Common myeloid progenitor, CD34-positive (primary cell): ENCODE results near the gene RBM18.
A peak's percentile ranks its signal among the peaks of the same experiment; 100 is the strongest.

Experiments used
- CTCF ChIA-PET: fragments of 350-600 bp; sonication (Branson Sonifier 250); formaldehyde crosslinking; loops from one replicate; lab custom pipeline; 2021; ENCODE audit warnings: antibody characterized with exemption; lab: Charles Lee
- POLR2A ChIA-PET: fragments of 350-600 bp; sonication (Branson Sonifier 250); formaldehyde crosslinking; loops from one replicate; lab custom pipeline; 2021; ENCODE audit warnings: antibody characterized with exemption; lab: Charles Lee
- DNase-seq, 3 donors: peaks; one replicate each; pipeline versions ENCODE4 v3.0.0 to v3.0.0-alpha.2; 2013
- H3K27ac ChIP-seq, 2 experiments: 1 replicate in 1 of 2; 2 replicates in 1 of 2; pipeline ENCODE4 v1.7.0; 2013; ENCODE audit warnings: inconsistent platforms in 2 of 2, low read length in 2 of 2, mild to moderate bottlenecking in 2 of 2, low read depth in 1 of 2, moderate library complexity in 1 of 2; ENCODE audit not compliant: severe bottlenecking in 2 of 2, insufficient read depth in 1 of 2, poor library complexity in 1 of 2
- H3K27me3 ChIP-seq, 5 experiments: replicated peaks in 2 of 5; 1 replicate in 3 of 5; 2 replicates in 2 of 5; pipeline versions ENCODE4 v1.6.1 to v1.7.0; 2013; ENCODE audit warnings: low read length in 4 of 5, mild to moderate bottlenecking in 2 of 5, moderate library complexity in 2 of 5, inconsistent platforms in 1 of 5; ENCODE audit not compliant: insufficient read depth in 5 of 5, control insufficient read depth in 4 of 5
- H3K36me3 ChIP-seq, 4 experiments: 1 replicate in 2 of 4; 2 replicates in 2 of 4; pipeline versions ENCODE4 v1.6.1 to v1.7.0; 2013; ENCODE audit warnings: low read length in 3 of 4, control low read depth in 1 of 4, mild to moderate bottlenecking in 1 of 4; ENCODE audit not compliant: control insufficient read depth in 4 of 4, insufficient read depth in 4 of 4
- H3K4me1 ChIP-seq, 4 experiments: 1 replicate in 3 of 4; 2 replicates in 1 of 4; pipeline versions ENCODE4 v1.6.1 to v1.7.1; 2013; ENCODE audit warnings: low read length in 3 of 4, mild to moderate bottlenecking in 3 of 4, control low read depth in 1 of 4, inconsistent platforms in 1 of 4, moderate library complexity in 1 of 4; ENCODE audit not compliant: control insufficient read depth in 4 of 4, insufficient read depth in 4 of 4; ENCODE audit errors: control extremely low read depth in 1 of 4
- H3K4me3 ChIP-seq, 7 experiments: 1 replicate in 4 of 7; 2 replicates in 3 of 7; pipeline versions ENCODE4 v1.5.1 to v1.7.0; 2013; ENCODE audit warnings: mild to moderate bottlenecking in 7 of 7, low read length in 6 of 7, moderate library complexity in 6 of 7, inconsistent platforms in 2 of 7, low read depth in 2 of 7, control low read depth in 1 of 7; ENCODE audit not compliant: insufficient read depth in 4 of 7, control insufficient read depth in 1 of 7; ENCODE audit errors: extremely low read depth in 1 of 7
- H3K9me3 ChIP-seq, 5 experiments: 1 replicate in 4 of 5; 2 replicates in 1 of 5; pipeline versions ENCODE4 v1.6.1 to v1.7.1; 2013; ENCODE audit warnings: low read length in 4 of 5, mild to moderate bottlenecking in 2 of 5, inconsistent platforms in 1 of 5, low read depth in 1 of 5, moderate library complexity in 1 of 5; ENCODE audit not compliant: control insufficient read depth in 4 of 5, insufficient read depth in 2 of 5; ENCODE audit errors: control extremely low read depth in 1 of 5
- WGBS: methylation state at CpG from one replicate; pipeline ENCODE4 v1.1.5; 2013; ENCODE audit not compliant: insufficient coverage; 5-methylcytosine and 5-hydroxymethylcytosine counted together

Gene RBM18

DNA sequence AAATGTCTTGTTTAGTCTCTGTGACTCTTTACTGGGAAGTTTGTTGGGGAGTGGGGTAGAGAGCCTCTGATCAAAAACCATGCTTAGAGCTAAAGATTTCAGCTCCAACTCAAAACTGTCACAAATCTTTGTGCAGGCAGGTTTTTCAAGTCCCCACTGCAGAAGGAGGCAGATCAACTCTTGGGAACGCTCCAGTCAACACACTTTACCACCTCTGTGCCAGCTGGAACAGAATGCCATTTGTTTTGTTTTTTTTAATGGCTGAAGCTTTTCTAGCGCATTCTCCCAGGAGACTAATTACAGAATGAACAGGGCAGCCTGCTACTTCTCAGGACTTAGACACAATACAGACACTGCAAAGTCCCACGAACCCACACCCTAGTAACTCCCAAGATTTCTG is 18.0 kb downstream of the RBM18 start:
- POLR2A ChIA-PET: interaction anchor here (0.7 kb wide), 1 partner anchor 12 kb away, joined by 3 read pairs; no protein-coding TSS in a partner anchor
- no peak overlapping the region for H3K4me3 ChIP-seq
- no peaks in the 10 kb centered on the region for H3K27me3 ChIP-seq
- no peaks in the 10 kb centered on the region for H3K9me3 ChIP-seq
- WGBS: 100% methylated on average over 2 of the region's 3 CpGs
- peaks cover 13 to 74% (median 56%) of the 10 kb centered on the region in 4 experiments for H3K36me3 ChIP-seq
- no peak overlapping the region for H3K27ac ChIP-seq
- no peaks in the 10 kb centered on the region for H3K4me1 ChIP-seq
- no peak for DNase-seq
- CTCF ChIA-PET: interaction anchor here (0.7 kb wide), 1 partner anchor 17 kb away, joined by 3 read pairs; no protein-coding TSS in a partner anchor

GRCh38 chr9:122244349-122244748 is 20.3 kb downstream of the RBM18 start:
- Histone ChIP-seq H3K9me3 (no peaks in the 10 kb centered on the region), H3K36me3 (peaks cover 19 to 78% (median 58%) of the 10 kb centered on the region in 4 experiments), H3K4me1 (no peaks in the 10 kb centered on the region), H3K27me3 (no peaks in the 10 kb centered on the region), H3K4me3 (no peak overlapping the region), H3K27ac (peak overlapping the region in 1 of 2 experiments; percentile 16)
- CTCF ChIA-PET: interaction anchor here (1.0 to 1.6 kb wide), 3 partner anchors 23 to 119 kb away, joined by 3 to 4 read pairs (median 3); no protein-coding TSS in a partner anchor
- WGBS: 90% methylated on average over 2 of the region's 3 CpGs
- peak in 1 of 3 donors; percentile 26 for DNase-seq
- POLR2A ChIA-PET: no interaction called here

- H3K4me3 ChIP-seq: no peak overlapping the region
- ChIA-PET POLR2A (no interaction called here), CTCF (no interaction called here)
- peaks cover 16 to 54% (median 32%) of the 10 kb centered on the region in 4 experiments for H3K36me3 ChIP-seq
- H3K27me3 ChIP-seq: no peaks in the 10 kb centered on the region
- no peaks in the 10 kb centered on the region for H3K9me3 ChIP-seq
- no peak for DNase-seq
- 100% methylated on average over 2 of the region's 5 CpGs for WGBS
- H3K27ac ChIP-seq: no peak overlapping the region
- no peaks in the 10 kb centered on the region for H3K4me1 ChIP-seq
Measured at GRCh38 chr9:122239722-122240121, 24.9 kb downstream of the RBM18 start.

- Histone ChIP-seq H3K27ac (no peak overlapping the region), H3K36me3 (peaks cover 7 to 26% (median 11%) of the 10 kb centered on the region in 4 experiments), H3K4me3 (no peak overlapping the region), H3K9me3 (no peaks in the 10 kb centered on the region), H3K27me3 (peaks cover 0 to 8% (median 0%) of the 10 kb centered on the region in 5 experiments), H3K4me1 (no peaks in the 10 kb centered on the region)
- POLR2A ChIA-PET: no interaction called here
- DNase-seq: no peak
- CTCF ChIA-PET: interaction anchor here (1.6 kb wide), 1 partner anchor 13 kb away, joined by 3 read pairs; no protein-coding TSS in a partner anchor
- 95% methylated on average over 10 of the region's 10 CpGs for WGBS
Measured at GRCh38 chr9:122236681-122237080, 28.0 kb downstream of the RBM18 start.

GRCh38 chr9:122234022-122234748 is 30.5 kb downstream of the RBM18 start:
- peaks cover 0 to 2% (median 0%) of the 10 kb centered on the region in 5 experiments for H3K9me3 ChIP-seq
- ChIA-PET POLR2A (no interaction called here), CTCF (interaction anchor here (1.6 kb wide), 1 partner anchor 9 kb away, joined by 3 read pairs; no protein-coding TSS in a partner anchor)
- H3K36me3 ChIP-seq: peaks cover 0 to 8% (median under 1%) of the 10 kb centered on the region in 4 experiments
- peaks cover 0 to 33% (median 9%) of the 10 kb centered on the region in 5 experiments for H3K27me3 ChIP-seq
- 95% methylated on average over 6 of the region's 7 CpGs for WGBS
- no peak overlapping the region for H3K4me3 ChIP-seq
- H3K4me1 ChIP-seq: peaks cover 0 to 1% (median 0%) of the 10 kb centered on the region in 4 experiments
- no peak for DNase-seq
- no peak overlapping the region for H3K27ac ChIP-seq

DNA sequence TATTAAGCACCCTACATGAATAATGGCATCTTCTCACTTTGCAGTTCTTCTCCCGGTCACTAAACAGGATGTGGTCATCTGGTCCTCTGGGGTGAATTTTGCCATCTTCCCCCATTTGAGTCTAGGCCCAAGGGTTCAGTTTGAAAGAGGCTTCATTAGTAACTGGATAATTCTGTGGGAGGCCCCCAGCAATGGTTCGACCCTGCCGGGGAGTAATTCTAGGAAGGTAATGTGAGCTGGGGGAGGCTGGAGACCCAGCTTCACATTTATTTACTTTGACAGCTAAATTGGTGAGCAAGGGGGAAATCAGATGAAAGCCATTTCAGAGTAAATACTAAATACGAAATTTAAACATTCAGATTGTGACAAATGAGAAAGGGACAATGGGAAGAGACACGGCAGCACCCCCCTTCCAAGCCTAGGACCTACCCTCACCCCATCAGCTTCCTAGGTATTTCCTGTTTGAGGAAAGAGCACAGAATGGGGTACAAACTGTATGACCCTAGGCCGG is 31.8 kb downstream of the RBM18 start:
- ChIA-PET CTCF (no interaction called here), POLR2A (no interaction called here)
- peaks cover 0 to 44% (median 9%) of the 10 kb centered on the region in 5 experiments for H3K27me3 ChIP-seq
- peaks cover 0 to 13% (median 7%) of the 10 kb centered on the region in 4 experiments for H3K4me1 ChIP-seq
- peaks cover 0 to 3% (median 0%) of the 10 kb centered on the region in 4 experiments for H3K36me3 ChIP-seq
- DNase-seq: no peak
- no peak overlapping the region for H3K4me3 ChIP-seq
- 89% methylated on average over 6 of the region's 6 CpGs for WGBS
- peaks cover 0 to 3% (median 0%) of the 10 kb centered on the region in 5 experiments for H3K9me3 ChIP-seq
- no peak overlapping the region for H3K27ac ChIP-seq

DNA sequence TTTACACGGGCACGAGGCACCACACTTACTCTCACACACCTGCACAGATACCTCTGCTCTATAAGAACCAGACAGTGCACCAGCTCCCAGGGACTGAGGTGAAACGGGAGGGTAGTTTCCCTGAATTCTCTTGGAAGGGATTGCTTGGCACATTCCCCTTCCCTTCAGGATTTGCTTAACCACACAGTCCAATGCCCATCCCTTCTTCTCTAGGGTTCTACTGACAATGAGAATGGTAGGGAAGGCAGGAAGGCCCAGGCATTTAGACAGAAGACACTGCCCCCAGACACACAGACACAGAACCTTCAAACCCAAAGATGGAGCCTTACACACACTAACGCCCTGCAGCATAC is 35.2 kb downstream of the RBM18 start:
- POLR2A ChIA-PET: no interaction called here
- 100% methylated on average over 2 of the region's 4 CpGs for WGBS
- Histone ChIP-seq H3K9me3 (peaks cover 0 to 9% (median 0%) of the 10 kb centered on the region in 5 experiments), H3K27me3 (peaks cover 0 to 75% (median 9%) of the 10 kb centered on the region in 5 experiments), H3K27ac (no peak overlapping the region), H3K4me1 (peaks cover 0 to 30% (median 11%) of the 10 kb centered on the region in 4 experiments), H3K36me3 (peaks cover 0 to 15% (median 0%) of the 10 kb centered on the region in 4 experiments), H3K4me3 (no peak overlapping the region)
- no peak for DNase-seq
- CTCF ChIA-PET: interaction anchor here (1.2 to 2.5 kb wide), 2 partner anchors 17 to 121 kb away, joined by 3 to 6 read pairs; no protein-coding TSS in a partner anchor
